GM12891 (cell line): ENCODE results near the gene TNFSF12.

Experiments used
- PAX5 ChIP-seq: IDR thresholded peaks from 2 replicates; pipeline ENCODE4 v1.6.1; 2011; ENCODE audit warnings: low read length, moderate library complexity, mild to moderate bottlenecking; ENCODE audit not compliant: insufficient read depth, severe bottlenecking
- POLR2A ChIP-seq: IDR thresholded peaks from 2 replicates; pipeline ENCODE4 v1.6.1; 2011; ENCODE audit warnings: low read depth, low read length, control low read depth
- POLR2AphosphoS5 ChIP-seq: IDR thresholded peaks from 2 replicates; pipeline ENCODE4 v1.6.1; 2011; ENCODE audit warnings: low read depth, low read length, control low read depth
- SPI1 ChIP-seq: IDR thresholded peaks from 2 replicates; pipeline ENCODE4 v1.6.1; 2011; ENCODE audit warnings: low read depth, low read length, control low read depth
- TAF1 ChIP-seq: IDR thresholded peaks from 2 replicates; pipeline ENCODE4 v1.6.1; 2011; ENCODE audit warnings: low read depth, low read length, control low read depth

- TF ChIP-seq POLR2A = no peak
- no peak for TF ChIP-seq POLR2AphosphoS5
- TF ChIP-seq SPI1 = no peak
- TF ChIP-seq TAF1 = no peak
- TF ChIP-seq PAX5 = no peak
Measured at GRCh38 chr17:7588553-7589203, 39.8 kb downstream of the TNFSF12 start.
